Astrocyte of the cerebellum (primary cell): Measurements from ENCODE around the gene ATP11C.

Source experiments
- DNase-seq: peaks from one replicate; pipeline ENCODE4 v3.0.0-alpha.2; 2011; ENCODE audit warnings: low read depth
- H3K4me3 ChIP-seq: 2 replicates; pipeline ENCODE4 v1.5.1; 2011; ENCODE audit warnings: mild to moderate bottlenecking, low read depth, low read length, moderate library complexity
- in situ Hi-C: cut with HindIII; loops from 2 replicates; pipeline ENCODE4 v1.10.0; 2017; ENCODE audit warnings: low sequenced_read_pairs
- TF ChIP-seq, protein P1 (sequence below): IDR thresholded peaks from 2 replicates; pipeline ENCODE4 v1.5.1; 2012; ENCODE audit warnings: low read length, low read depth, moderate library complexity, mild to moderate bottlenecking; ENCODE audit errors: missing control alignments

The ATP11C gene

DNA sequence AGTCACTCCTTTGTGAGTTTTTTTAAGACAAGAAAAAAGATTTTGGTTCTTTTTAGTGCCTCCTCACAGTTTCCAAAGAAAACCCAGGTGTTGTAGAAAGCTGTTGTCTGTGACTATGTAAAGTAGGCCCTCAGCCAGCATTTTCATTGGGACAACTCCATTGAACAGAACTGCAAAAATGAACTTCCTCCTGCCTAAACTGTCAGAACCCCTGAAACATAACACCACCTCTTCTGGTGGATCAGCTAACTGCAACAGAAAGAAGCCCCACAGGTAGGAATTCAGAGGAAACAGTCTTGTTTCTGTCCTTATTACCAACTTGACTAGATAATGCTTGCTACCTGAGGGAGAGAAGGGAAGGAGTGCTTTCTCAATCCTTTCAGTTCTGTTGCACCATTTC lies 3.4 kb upstream of the ATP11C start:
- TF ChIP-seq, protein P1, sequence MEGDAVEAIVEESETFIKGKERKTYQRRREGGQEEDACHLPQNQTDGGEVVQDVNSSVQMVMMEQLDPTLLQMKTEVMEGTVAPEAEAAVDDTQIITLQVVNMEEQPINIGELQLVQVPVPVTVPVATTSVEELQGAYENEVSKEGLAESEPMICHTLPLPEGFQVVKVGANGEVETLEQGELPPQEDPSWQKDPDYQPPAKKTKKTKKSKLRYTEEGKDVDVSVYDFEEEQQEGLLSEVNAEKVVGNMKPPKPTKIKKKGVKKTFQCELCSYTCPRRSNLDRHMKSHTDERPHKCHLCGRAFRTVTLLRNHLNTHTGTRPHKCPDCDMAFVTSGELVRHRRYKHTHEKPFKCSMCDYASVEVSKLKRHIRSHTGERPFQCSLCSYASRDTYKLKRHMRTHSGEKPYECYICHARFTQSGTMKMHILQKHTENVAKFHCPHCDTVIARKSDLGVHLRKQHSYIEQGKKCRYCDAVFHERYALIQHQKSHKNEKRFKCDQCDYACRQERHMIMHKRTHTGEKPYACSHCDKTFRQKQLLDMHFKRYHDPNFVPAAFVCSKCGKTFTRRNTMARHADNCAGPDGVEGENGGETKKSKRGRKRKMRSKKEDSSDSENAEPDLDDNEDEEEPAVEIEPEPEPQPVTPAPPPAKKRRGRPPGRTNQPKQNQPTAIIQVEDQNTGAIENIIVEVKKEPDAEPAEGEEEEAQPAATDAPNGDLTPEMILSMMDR: peak; percentile 26
- no peak for DNase-seq
- in situ Hi-C loops: no loop called here
- H3K4me3 ChIP-seq: no peak overlapping the region

DNA sequence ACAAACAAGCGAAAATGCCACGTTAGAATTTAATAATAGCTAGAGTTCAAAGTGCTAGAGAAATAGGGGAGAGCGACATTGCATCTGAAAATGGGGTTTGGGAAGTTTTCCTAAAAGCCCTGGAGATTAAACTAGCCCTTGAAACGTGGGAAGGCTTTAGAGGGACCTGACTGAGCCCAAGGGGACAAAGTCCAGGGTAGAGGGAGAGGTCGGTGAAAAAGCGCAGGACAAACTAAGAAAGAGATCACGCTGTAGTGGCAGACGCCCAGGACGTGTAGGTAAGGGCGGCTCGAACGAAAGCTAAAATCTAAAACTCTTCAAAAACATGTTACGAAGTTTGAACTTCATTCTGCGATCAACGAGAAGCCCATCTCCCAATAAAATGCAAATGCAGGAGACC lies 1.1 kb upstream of the ATP11C start:
- in situ Hi-C loops: no loop called here
- TF ChIP-seq, protein P1: no peak
- DNase-seq: no peak
- peak overlapping the region; percentile 64 for H3K4me3 ChIP-seq

DNA sequence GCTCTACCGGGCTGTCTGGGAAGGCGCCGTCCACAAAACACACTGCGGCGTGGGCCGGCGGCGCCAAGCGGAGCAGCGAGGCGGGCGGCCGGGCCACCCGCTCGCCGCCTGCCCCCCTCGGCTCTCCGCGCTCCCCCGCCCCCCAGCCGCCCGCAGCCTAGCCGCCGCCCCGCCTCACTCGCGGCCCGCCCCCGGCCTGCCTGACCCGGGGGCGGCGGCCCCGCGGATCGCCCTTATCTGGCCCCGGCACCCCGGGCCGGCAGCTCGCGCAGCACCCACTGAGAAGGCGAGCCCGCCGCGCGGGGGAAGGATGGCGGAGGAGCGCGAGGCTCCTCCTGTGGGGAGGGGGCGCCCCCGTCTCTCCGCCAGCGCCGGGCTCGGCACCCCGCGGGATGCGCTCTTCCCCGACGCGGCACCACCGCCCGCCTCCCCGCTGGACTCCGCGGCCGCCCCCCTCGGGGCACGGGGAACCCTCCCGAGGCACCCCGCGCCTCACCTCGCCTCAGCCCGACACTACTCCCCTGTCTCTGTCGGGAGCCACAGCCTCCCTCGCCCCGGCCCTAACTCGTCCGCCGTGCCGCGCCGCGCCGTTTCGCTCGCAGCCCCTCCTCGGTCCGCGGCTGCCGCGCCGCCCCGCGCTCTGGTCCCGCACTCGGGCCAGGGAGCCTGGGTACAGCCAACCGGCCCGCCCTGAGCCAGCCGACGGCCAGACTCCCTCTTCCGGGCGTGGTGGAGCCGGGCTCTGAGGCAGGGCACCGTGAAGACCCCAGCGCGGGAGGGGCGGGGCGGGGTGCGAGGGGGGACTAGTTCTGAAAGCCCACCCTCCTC lies 566 bp downstream of the ATP11C start:
- H3K4me3 ChIP-seq: peak overlapping the region; percentile 64
- in situ Hi-C loops: no loop called here
- DNase-seq: no peak
- TF ChIP-seq, protein P1: no peak

DNA sequence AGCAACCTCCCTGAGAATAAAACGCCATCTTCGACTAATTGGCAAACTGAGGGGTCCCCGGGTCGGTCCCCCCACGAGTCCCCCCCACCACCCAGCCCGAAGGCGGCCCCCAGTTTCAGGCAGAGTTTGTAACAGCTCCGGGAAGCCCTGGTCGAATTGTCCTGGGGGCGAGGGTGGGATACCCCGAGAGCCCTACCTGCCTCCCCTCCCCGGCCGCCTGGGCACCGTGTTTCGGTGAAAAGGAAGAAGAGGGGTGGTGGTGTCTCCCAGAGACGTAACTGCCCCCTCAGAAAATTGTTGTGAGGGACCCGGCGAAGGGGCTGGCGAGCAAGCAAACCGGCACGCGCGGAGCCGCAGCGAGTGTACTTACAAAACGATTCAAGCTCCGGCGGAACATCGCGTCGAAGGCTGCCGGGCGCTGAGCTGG lies 1.2 kb downstream of the ATP11C start:
- peak overlapping the region; percentile 64 for H3K4me3 ChIP-seq
- no peak for DNase-seq
- in situ Hi-C loops: no loop called here
- TF ChIP-seq, protein P1: no peak

DNA sequence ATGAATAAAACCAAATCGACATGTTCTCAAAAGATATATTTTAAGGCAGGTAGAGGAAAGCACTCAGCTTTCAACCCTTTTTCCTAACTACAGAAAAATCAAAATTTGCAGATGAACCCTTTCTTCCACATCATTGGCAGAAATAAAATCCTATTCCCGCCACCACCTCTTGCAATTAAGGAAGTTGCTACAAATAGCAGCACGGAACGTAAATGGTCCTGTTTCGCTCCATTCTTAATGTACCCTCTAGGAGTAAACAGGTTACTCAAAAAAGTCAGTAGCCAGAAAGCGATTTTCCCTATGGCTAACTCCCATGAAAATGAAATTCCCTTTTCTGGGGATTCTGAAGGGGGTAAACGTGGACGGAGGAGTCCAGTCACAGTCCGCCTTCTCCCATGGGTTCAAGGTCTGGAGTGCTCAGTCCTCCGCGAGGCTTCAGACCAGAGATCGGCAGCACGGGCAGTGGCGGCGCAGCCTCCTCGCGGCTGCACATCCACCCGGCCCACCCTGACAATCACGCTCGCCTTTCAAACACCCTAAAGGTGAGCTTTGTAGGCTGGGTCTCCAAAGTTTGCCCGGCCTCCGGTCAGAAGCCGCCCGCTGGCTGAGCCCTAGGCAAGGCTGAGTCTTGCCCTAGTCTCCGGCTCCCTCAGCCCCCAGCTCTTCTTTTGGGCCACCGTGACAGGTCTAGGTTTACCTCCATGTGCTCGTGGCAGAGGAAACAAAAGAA lies 1.8 kb downstream of the ATP11C start:
- in situ Hi-C loops: no loop called here
- TF ChIP-seq, protein P1: no peak
- no peak for DNase-seq
- H3K4me3 ChIP-seq: peak overlapping the region; percentile 64

DNA sequence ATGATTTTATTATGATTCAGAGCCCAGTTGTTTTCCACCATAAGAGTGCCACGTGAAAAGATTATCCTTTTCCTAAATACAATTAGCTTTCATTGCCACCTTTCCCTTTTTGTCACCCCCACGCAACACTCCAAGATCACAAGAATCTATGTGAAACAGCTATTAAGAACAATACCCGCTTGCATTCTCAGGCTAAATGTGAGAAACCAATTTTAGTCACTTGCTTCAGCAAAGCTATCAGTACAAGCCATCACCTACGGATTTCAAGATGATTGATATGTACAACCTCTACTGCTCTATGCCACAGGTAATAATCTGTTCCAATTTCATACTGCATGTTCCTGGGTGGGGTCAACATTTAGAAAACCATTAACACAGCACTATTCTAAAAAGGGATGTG lies 2.5 kb downstream of the ATP11C start:
- in situ Hi-C loops: no loop called here
- peak overlapping the region; percentile 64 for H3K4me3 ChIP-seq
- DNase-seq: no peak
- TF ChIP-seq, protein P1: no peak
